HEK293T (cell line): ENCODE measurements around the gene RETREG3.

Experiments used
- ARNT ChIP-seq: fragments of 450-650 bp; IDR thresholded peaks from 2 replicates; pipeline ENCODE4 v1.6.1; 2017; ENCODE audit warnings: mild to moderate bottlenecking
- BHLHE40 ChIP-seq: fragments of 450-650 bp; IDR thresholded peaks from 2 replicates; pipeline ENCODE4 v1.6.1; 2016; ENCODE audit warnings: mild to moderate bottlenecking, moderate library complexity, borderline replicate concordance
- CTBP1 ChIP-seq: fragments of 450-650 bp; IDR thresholded peaks from 2 replicates; pipeline ENCODE4 v1.6.1; 2016; ENCODE audit warnings: borderline replicate concordance
- FOXA1 ChIP-seq: fragments of 450-650 bp; IDR thresholded peaks from 2 replicates; pipeline ENCODE4 v1.6.1; 2016; ENCODE audit warnings: mild to moderate bottlenecking
- HDGF ChIP-seq: fragments of 450-650 bp; IDR thresholded peaks from 2 replicates; pipeline ENCODE4 v1.6.1; 2017; ENCODE audit warnings: antibody characterized with exemption, borderline replicate concordance
- ZNF384 ChIP-seq: fragments of 450-650 bp; IDR thresholded peaks from 2 replicates; pipeline ENCODE4 v1.6.1; 2016

GRCh38 chr17:42574463-42574862, 34.7 kb downstream of the RETREG3 start:
- no peak for TF ChIP-seq ARNT
- TF ChIP-seq BHLHE40 = no peak
- no peak for TF ChIP-seq HDGF
- TF ChIP-seq CTBP1 = no peak
- TF ChIP-seq FOXA1 = no peak
- TF ChIP-seq ZNF384 = no peak
